ENCODE data around the gene CLDN2.
"Not testable (repeated sequence)": the region's sequence is repeated elsewhere in the genome, so short reads cannot be mapped to it uniquely, and the experiment has no call there.

Gene CLDN2, protein sequence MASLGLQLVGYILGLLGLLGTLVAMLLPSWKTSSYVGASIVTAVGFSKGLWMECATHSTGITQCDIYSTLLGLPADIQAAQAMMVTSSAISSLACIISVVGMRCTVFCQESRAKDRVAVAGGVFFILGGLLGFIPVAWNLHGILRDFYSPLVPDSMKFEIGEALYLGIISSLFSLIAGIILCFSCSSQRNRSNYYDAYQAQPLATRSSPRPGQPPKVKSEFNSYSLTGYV

DNA sequence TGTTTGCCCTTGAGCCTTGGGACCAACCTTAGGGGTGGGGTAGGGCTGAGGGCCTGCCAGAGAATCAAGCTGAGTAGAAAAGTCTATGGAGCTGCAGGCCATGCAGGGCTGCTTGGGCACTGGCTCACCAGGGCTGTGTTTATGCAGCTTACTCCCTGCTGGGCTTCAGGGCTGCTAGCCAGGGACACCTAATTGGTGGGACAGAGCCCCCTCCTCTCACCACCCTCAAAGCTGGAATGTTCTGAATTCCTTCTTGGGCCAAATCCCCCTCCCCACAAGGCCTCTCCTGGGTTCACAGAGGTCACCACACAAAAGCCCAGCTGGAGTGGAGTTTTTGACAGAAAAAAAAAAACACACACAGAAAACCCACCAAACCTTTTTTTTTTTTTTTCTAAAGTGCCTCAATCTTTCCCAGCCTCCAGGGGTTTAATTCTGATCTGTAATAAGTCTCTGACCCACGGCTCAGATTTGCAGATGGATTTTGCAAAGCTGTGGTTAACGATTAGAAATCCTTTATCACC, at the start of gene CLDN2:
TSS of gene CLDN2 (plus strand) at position 471 of the 521 bp plus-strand sequence. CDS start 7,827 bp downstream, outside the sequence.
- no peak within 1 kb of the TSS for H3K27ac ChIP-seq
- no peak for TF ChIP-seq FOXP2 (optimal IDR thresholded peaks at IDR 0.05; ENCODE audit: control extremely low read depth, extremely low read length, insufficient read depth)
- TF ChIP-seq EZH2 (IDR thresholded peaks at IDR 0.05) = no peak
- no peaks in the 10 kb centered on the region for H3K9me3 ChIP-seq (ENCODE audit: low read depth, low read length)
- no peak for DNase-seq (ENCODE audit: low read depth, low spot score)
- H3K9ac ChIP-seq (ENCODE audit: insufficient read length) = no peak within 1 kb of the TSS
- no peak within 1 kb of the TSS for H3K4me3 ChIP-seq
- no peaks in the 10 kb centered on the region for H3K36me3 ChIP-seq (ENCODE audit: insufficient read depth, low read length)

DNA sequence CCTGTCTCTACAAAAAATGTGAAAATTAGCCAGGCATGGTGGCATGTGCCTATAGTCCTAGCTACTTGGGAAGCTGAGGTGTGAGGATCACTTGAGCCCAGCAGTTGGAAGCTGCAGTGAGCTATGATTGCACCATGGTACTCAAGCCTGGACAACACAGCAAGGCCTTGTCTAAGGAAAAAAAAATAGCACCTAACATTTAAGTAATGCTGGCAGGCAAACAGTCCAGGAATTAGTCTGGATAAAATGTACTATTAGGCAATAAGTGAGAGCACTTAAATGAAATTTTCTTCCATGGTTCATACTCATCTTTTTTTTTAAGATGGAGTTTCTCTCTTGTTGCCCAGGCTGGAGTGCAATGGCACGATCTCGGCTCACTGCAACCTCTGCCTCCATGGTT, 47.4 kb upstream of the CLDN2 start:
- not testable (repeated sequence) for H3K4me3 ChIP-seq; H3K36me3 ChIP-seq (ENCODE audit: insufficient read depth, low read length); H3K9ac ChIP-seq (ENCODE audit: insufficient read length); H3K27ac ChIP-seq; DNase-seq (ENCODE audit: low read depth, low spot score); H3K9me3 ChIP-seq (ENCODE audit: low read depth, low read length)

DNA sequence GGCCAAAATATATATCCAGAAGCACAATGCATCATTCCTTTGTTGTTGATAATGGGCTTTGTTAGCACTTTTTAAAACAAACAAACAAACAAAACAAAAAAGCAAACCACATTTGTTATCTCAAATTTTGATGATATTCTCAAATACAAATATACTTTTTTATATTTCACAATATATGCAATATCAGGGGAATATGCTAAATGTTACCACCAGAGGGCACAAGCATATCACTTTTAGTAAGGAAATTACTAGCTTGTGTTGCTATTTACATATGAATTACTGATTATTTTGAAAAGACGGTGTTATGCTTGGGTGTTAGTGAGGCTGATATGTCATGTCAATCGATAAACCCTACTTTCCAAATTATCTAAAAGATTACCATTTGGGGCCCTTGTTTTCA, 46.1 kb upstream of the CLDN2 start:
- Histone ChIP-seq H3K4me3 (no peak overlapping the region), H3K36me3 (ENCODE audit: insufficient read depth, low read length) (no peaks in the 10 kb centered on the region), H3K27ac (no peak overlapping the region), H3K9me3 (ENCODE audit: low read depth, low read length) (no peaks in the 10 kb centered on the region), H3K9ac (ENCODE audit: insufficient read length) (no peak overlapping the region)
- no peak for DNase-seq (ENCODE audit: low read depth, low spot score)
- TF ChIP-seq POLR2AphosphoS5 (IDR thresholded peaks at IDR 0.05; ENCODE audit: borderline replicate concordance, low read depth, low read length) (no peak), EZH2 (IDR thresholded peaks at IDR 0.05) (no peak), FOXP2 (optimal IDR thresholded peaks at IDR 0.05; ENCODE audit: control extremely low read depth, extremely low read length, insufficient read depth) (no peak)

DNA sequence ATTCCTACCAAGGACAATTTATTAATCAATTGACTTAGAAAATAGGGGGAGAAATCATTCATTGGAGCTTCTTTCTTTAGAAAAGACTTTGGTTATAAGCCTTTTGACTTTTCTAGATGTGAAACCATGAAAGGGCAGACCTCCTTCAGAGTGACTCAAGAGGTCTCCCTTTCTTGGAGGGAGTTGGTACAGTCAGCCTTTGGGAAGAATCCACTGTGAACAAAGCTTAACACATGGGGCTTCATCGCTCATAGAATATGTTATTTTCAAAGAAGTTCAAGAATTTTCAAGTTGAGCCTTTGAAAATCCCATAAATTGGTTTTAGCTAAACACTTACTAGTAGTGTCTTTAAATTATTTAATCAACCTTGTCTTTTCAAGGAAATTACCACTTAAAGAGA, 45.1 kb upstream of the CLDN2 start:
- no peaks in the 10 kb centered on the region for H3K9me3 ChIP-seq (ENCODE audit: low read depth, low read length)
- TF ChIP-seq EZH2 (IDR thresholded peaks at IDR 0.05) = no peak
- TF ChIP-seq POLR2AphosphoS5 (IDR thresholded peaks at IDR 0.05; ENCODE audit: borderline replicate concordance, low read depth, low read length) = no peak
- no peak for TF ChIP-seq FOXP2 (optimal IDR thresholded peaks at IDR 0.05; ENCODE audit: control extremely low read depth, extremely low read length, insufficient read depth)
- no peak for DNase-seq (ENCODE audit: low read depth, low spot score)
- H3K36me3 ChIP-seq (ENCODE audit: insufficient read depth, low read length) = no peaks in the 10 kb centered on the region
- H3K27ac ChIP-seq = no peak overlapping the region
- no peak overlapping the region for H3K9ac ChIP-seq (ENCODE audit: insufficient read length)
- no peak overlapping the region for H3K4me3 ChIP-seq

DNA sequence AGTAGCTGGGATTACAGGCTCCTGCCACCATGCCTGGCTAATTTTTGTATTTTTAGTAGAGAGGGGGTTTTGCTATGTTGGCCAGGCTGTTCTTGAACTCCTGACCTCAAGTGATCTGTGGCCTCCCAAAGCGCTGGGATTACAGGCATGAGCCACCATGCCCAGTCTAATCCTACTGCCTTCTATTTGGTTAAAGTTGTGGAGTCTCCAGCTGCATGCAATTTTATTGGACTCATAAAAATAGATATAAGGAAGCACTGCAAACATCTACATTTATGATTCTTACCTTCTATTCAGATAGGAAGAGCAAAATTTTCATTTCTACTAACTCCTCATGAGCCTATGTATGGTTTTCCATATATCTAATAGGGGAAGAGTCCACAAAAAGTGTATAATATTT, 30.7 kb upstream of the CLDN2 start:
- H3K9ac ChIP-seq (ENCODE audit: insufficient read length) = no peak overlapping the region
- no peak for TF ChIP-seq POLR2AphosphoS5 (IDR thresholded peaks at IDR 0.05; ENCODE audit: borderline replicate concordance, low read depth, low read length)
- TF ChIP-seq EZH2 (IDR thresholded peaks at IDR 0.05) = no peak
- TF ChIP-seq FOXP2 (optimal IDR thresholded peaks at IDR 0.05; ENCODE audit: control extremely low read depth, extremely low read length, insufficient read depth) = no peak
- no peak for DNase-seq (ENCODE audit: low read depth, low spot score)
- H3K4me3 ChIP-seq = no peak overlapping the region
- no peak overlapping the region for H3K27ac ChIP-seq
- H3K36me3 ChIP-seq (ENCODE audit: insufficient read depth, low read length) = no peaks in the 10 kb centered on the region
- H3K9me3 ChIP-seq (ENCODE audit: low read depth, low read length) = no peaks in the 10 kb centered on the region

DNA sequence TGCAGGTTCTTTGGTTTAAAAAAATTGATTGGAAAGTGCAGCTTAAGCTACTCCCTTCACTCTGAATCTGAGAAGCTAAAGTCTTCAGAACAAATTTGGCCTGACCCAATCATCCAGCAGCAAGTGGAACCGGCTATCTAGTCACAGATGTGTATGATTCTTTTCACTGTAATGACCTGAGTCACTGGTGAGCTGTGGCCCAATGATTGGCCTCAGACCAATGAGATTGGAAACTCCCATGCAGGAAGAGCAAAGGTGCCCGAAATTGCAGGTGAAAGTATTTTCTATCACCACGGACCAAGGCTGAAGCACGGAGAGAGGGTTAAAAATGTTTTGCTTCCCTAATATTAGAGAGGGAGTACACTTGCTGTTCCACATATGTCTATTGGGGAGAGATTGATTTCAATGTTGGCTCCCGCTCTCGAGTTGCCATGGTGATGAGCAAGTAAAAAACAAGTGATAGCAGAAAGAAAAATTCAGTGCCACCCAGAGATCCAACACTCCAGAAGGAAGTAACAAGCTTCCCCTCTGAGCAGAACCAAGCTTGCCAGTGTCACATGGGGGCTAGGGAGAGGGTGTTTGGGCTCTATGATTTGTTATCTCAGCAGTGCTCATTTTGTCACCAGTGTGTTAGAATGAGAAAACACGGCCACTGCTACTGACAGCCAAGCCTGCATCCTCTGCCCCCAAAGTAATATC, 28.3 kb upstream of the CLDN2 start:
- DNase-seq (ENCODE audit: low read depth, low spot score) = no peak
- Histone ChIP-seq H3K4me3 (no peak overlapping the region), H3K9ac (ENCODE audit: insufficient read length) (no peak overlapping the region), H3K27ac (no peak overlapping the region), H3K36me3 (ENCODE audit: insufficient read depth, low read length) (no peaks in the 10 kb centered on the region), H3K9me3 (ENCODE audit: low read depth, low read length) (no peaks in the 10 kb centered on the region)
- TF ChIP-seq EZH2 (IDR thresholded peaks at IDR 0.05) (no peak), FOXP2 (optimal IDR thresholded peaks at IDR 0.05; ENCODE audit: control extremely low read depth, extremely low read length, insufficient read depth) (no peak), POLR2AphosphoS5 (IDR thresholded peaks at IDR 0.05; ENCODE audit: borderline replicate concordance, low read depth, low read length) (no peak)

DNA sequence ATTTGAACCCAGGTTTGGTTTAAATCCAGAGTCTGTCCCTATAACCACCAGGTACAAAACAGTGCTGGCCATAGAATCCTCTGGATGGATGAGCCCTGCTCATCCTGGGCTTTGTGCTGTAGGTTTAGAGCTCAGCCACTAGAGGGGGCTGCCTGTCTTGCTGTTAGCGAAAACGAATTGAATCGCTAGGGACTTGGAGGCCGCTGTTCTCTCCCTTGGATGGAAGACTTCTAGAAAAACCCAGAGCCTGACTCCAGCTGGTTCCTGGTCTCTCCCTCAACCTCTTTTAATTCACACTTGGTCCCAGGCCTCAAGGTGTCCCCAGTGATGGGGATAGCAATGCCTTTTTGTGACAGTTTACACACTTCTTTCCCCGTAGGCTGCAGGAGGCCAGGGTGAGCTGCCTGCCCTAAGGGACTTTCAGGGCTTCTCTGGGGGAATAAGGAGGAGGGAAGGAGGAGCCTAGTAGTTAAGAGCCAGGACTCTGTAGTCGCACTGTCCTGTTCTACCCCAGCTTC, 25.8 kb upstream of the CLDN2 start:
- Histone ChIP-seq H3K27ac (no peak overlapping the region), H3K9ac (ENCODE audit: insufficient read length) (no peak overlapping the region), H3K9me3 (ENCODE audit: low read depth, low read length) (no peaks in the 10 kb centered on the region), H3K4me3 (no peak overlapping the region), H3K36me3 (ENCODE audit: insufficient read depth, low read length) (no peaks in the 10 kb centered on the region)
- no peak for DNase-seq (ENCODE audit: low read depth, low spot score)
- TF ChIP-seq POLR2AphosphoS5 (IDR thresholded peaks at IDR 0.05; ENCODE audit: borderline replicate concordance, low read depth, low read length) (no peak), EZH2 (IDR thresholded peaks at IDR 0.05) (no peak), FOXP2 (optimal IDR thresholded peaks at IDR 0.05; ENCODE audit: control extremely low read depth, extremely low read length, insufficient read depth) (no peak)

DNA sequence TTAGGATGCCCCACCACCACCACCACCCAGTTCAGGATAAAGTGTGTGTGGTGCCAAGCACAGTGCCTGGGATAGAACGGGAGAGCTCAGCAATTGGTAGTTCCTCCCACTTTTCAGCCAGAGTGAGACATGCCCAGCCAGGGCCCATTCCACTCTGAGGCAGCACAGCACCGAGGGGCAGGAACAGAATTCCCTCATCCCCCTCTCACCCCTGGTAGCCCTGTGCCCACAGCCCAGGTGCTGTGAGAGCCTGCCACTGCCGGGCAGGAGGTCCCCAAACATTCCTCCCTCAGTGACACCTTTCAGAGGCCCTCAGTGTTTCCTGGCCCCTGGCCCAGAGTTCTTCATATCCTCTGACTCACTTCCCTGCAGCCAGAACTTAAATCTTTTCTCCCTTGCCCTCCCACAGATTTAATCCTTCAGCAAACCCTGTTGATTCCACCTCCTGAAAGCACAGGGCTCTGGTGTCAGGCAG, 25.2 kb upstream of the CLDN2 start:
- Histone ChIP-seq H3K27ac (no peak overlapping the region), H3K4me3 (no peak overlapping the region), H3K36me3 (ENCODE audit: insufficient read depth, low read length) (no peaks in the 10 kb centered on the region), H3K9me3 (ENCODE audit: low read depth, low read length) (no peaks in the 10 kb centered on the region), H3K9ac (ENCODE audit: insufficient read length) (no peak overlapping the region)
- TF ChIP-seq EZH2 (IDR thresholded peaks at IDR 0.05) (no peak), POLR2AphosphoS5 (IDR thresholded peaks at IDR 0.05; ENCODE audit: borderline replicate concordance, low read depth, low read length) (no peak), FOXP2 (optimal IDR thresholded peaks at IDR 0.05; ENCODE audit: control extremely low read depth, extremely low read length, insufficient read depth) (no peak)
- no peak for DNase-seq (ENCODE audit: low read depth, low spot score)
